Measurements from ENCODE around the gene NTN3.

GRCh38 chr16:2508722-2509400, 37.8 kb downstream of the NTN3 start:
- TF ChIP-seq, protein P1, sequence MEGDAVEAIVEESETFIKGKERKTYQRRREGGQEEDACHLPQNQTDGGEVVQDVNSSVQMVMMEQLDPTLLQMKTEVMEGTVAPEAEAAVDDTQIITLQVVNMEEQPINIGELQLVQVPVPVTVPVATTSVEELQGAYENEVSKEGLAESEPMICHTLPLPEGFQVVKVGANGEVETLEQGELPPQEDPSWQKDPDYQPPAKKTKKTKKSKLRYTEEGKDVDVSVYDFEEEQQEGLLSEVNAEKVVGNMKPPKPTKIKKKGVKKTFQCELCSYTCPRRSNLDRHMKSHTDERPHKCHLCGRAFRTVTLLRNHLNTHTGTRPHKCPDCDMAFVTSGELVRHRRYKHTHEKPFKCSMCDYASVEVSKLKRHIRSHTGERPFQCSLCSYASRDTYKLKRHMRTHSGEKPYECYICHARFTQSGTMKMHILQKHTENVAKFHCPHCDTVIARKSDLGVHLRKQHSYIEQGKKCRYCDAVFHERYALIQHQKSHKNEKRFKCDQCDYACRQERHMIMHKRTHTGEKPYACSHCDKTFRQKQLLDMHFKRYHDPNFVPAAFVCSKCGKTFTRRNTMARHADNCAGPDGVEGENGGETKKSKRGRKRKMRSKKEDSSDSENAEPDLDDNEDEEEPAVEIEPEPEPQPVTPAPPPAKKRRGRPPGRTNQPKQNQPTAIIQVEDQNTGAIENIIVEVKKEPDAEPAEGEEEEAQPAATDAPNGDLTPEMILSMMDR (IDR thresholded peaks at IDR 0.05) = no peak
- TF ChIP-seq POLR2A (IDR thresholded peaks at IDR 0.05) = no peak
